ENCODE measurements around the gene TAF5L. TPM values are rescaled to one million over a fixed set of nuclear protein-coding genes. Genes with fewer than 3 reads are reported as not detected.

TAF5L gene
- total RNA-seq, 3 donors from 2014 or later (not counting 1 experiment from before 2014, with no cell fraction given) = 21.6 to 37.9 (median 32.7) TPM

DNA sequence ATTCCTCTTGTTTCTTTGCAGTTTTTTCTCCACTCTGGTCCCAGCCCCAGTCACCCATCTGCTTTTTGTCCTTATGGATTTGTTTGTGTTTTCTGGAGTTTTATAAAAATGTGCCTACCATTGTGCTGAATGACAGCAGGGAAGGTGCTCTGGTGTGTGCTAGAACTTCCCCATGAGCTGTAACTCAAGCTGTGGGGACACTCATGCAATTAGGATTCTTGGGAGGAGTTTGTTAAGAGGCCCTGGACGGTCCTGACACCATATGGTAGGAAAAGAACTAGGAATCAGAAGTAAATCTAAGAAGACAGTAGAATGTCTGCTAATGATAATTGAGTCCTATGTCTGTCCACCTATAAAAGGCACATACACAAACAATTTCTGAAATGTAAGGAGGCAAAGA lies 27.5 kb upstream of the TAF5L start:
- no peaks in the 10 kb centered on the region for H3K9me3 Mint-ChIP-seq
- Histone ChIP-seq H3K4me1 (ENCODE audit: control insufficient read depth, insufficient read depth, low read length) (no peaks in the 10 kb centered on the region), H3K27ac (ENCODE audit: low read length) (no peak overlapping the region), H3K36me3 (ENCODE audit: control insufficient read depth, insufficient read depth, low read length) (peaks cover 52% of the 10 kb centered on the region), H3K4me3 (ENCODE audit: low read length) (no peak overlapping the region), H3K27me3 (ENCODE audit: control insufficient read depth, insufficient read depth, low read length) (no peaks in the 10 kb centered on the region), H3K9me3 (ENCODE audit: control insufficient read depth, insufficient read depth, low read length) (no peaks in the 10 kb centered on the region)
- ATAC-seq = no peak
- H3K27me3 Mint-ChIP-seq (ENCODE audit: low read depth in 2 of 2) = no peaks in the 10 kb centered on the region
- H3K4me1 Mint-ChIP-seq = no peaks in the 10 kb centered on the region
- no peak for TF ChIP-seq CTCF (IDR thresholded peaks at IDR 0.05)
- H3K4me3 Mint-ChIP-seq = no peak overlapping the region
- WGBS (ENCODE audit: insufficient coverage) = no CpG with 5 or more reads among the region's 1 CpG
- no peaks in the 10 kb centered on the region for H3K36me3 Mint-ChIP-seq
- no peak overlapping the region for H3K27ac Mint-ChIP-seq
- DNase-seq = no peak
- intact Hi-C loops (cut with micrococcal nuclease) = no loop called here

DNA sequence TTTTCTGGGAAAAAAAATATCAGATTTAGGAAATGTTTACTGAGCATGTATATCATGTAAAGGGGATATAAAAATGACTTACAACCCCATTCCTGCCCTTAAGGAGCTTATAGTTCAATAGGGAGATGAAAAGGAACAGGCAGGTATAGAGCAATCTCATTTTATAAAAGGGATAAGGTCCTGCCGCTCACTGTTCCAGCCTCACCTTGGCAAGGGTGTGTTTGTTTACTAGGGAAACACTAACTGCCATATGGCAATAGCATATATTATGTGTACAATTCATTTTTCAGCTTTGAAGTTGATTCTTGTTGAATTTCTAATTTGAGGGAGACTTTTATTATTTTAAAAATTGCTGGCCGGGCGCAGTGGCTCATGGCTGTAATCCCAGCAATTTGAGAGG lies 25.6 kb upstream of the TAF5L start:
- DNase-seq (no peak), ATAC-seq (no peak)
- TF ChIP-seq CTCF (IDR thresholded peaks at IDR 0.05) = no peak
- intact Hi-C loops (cut with micrococcal nuclease) = no loop called here
- H3K27me3 Mint-ChIP-seq (ENCODE audit: low read depth in 2 of 2) = no peaks in the 10 kb centered on the region
- WGBS (ENCODE audit: insufficient coverage) = 94% methylated on average over 3 of the region's 3 CpGs
- H3K27ac ChIP-seq (ENCODE audit: low read length) = no peak overlapping the region
- peaks cover 55% of the 10 kb centered on the region for H3K36me3 ChIP-seq (ENCODE audit: control insufficient read depth, insufficient read depth, low read length)
- H3K9me3 ChIP-seq (ENCODE audit: control insufficient read depth, insufficient read depth, low read length) = no peaks in the 10 kb centered on the region
- H3K4me3 Mint-ChIP-seq = no peak overlapping the region
- no peak overlapping the region for H3K27ac Mint-ChIP-seq
- H3K4me1 Mint-ChIP-seq = no peaks in the 10 kb centered on the region
- H3K36me3 Mint-ChIP-seq = no peaks in the 10 kb centered on the region
- no peaks in the 10 kb centered on the region for H3K27me3 ChIP-seq (ENCODE audit: control insufficient read depth, insufficient read depth, low read length)
- no peaks in the 10 kb centered on the region for H3K9me3 Mint-ChIP-seq
- no peaks in the 10 kb centered on the region for H3K4me1 ChIP-seq (ENCODE audit: control insufficient read depth, insufficient read depth, low read length)
- H3K4me3 ChIP-seq (ENCODE audit: low read length) = no peak overlapping the region

DNA sequence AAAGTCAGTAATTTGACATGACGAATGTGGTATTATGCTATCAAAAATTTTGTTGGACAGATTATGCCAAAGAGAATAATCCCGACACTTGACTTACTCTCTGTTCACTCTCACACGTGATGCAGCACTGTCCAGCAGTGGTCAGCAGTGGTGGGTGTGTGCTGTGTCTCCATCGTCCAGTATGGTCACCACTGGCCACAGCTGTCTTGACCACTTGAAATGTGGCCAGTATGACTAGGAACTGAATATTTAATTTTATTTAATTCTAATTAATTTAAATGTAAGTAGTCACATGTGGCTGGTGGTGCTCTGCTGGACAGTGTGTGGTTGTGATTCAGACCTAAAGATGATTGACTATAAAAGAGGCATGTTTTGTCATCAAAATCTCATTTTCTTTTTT lies 24.1 kb upstream of the TAF5L start:
- 100% methylated on average over 3 of the region's 4 CpGs for WGBS (ENCODE audit: insufficient coverage)
- no peaks in the 10 kb centered on the region for H3K9me3 ChIP-seq (ENCODE audit: control insufficient read depth, insufficient read depth, low read length)
- DNase-seq (no peak), ATAC-seq (no peak)
- Mint-ChIP-seq H3K9me3 (no peaks in the 10 kb centered on the region), H3K36me3 (no peaks in the 10 kb centered on the region), H3K4me3 (no peak overlapping the region), H3K27me3 (ENCODE audit: low read depth in 2 of 2) (no peaks in the 10 kb centered on the region), H3K4me1 (no peaks in the 10 kb centered on the region), H3K27ac (no peak overlapping the region)
- peaks cover 59% of the 10 kb centered on the region for H3K36me3 ChIP-seq (ENCODE audit: control insufficient read depth, insufficient read depth, low read length)
- TF ChIP-seq CTCF (IDR thresholded peaks at IDR 0.05) = no peak
- no peak overlapping the region for H3K27ac ChIP-seq (ENCODE audit: low read length)
- H3K4me1 ChIP-seq (ENCODE audit: control insufficient read depth, insufficient read depth, low read length) = no peaks in the 10 kb centered on the region
- H3K4me3 ChIP-seq (ENCODE audit: low read length) = no peak overlapping the region
- intact Hi-C loops (cut with micrococcal nuclease) = no loop called here
- H3K27me3 ChIP-seq (ENCODE audit: control insufficient read depth, insufficient read depth, low read length) = no peaks in the 10 kb centered on the region

- Mint-ChIP-seq H3K4me1 (peaks cover 0 to 4% of the 10 kb centered on the region in 2 donors), H3K4me3 (no peak overlapping the region), H3K36me3 (no peaks in the 10 kb centered on the region), H3K9me3 (no peaks in the 10 kb centered on the region), H3K27me3 (ENCODE audit: low read depth in 2 of 2) (no peaks in the 10 kb centered on the region), H3K27ac (no peak overlapping the region)
- no peaks in the 10 kb centered on the region for H3K27me3 ChIP-seq (ENCODE audit: control insufficient read depth, insufficient read depth, low read length)
- no peak for TF ChIP-seq CTCF (IDR thresholded peaks at IDR 0.05)
- H3K4me1 ChIP-seq (ENCODE audit: control insufficient read depth, insufficient read depth, low read length) = peaks cover 2% of the 10 kb centered on the region
- H3K9me3 ChIP-seq (ENCODE audit: control insufficient read depth, insufficient read depth, low read length) = no peaks in the 10 kb centered on the region
- DNase-seq = no peak
- WGBS (ENCODE audit: insufficient coverage) = 93% methylated on average over 4 of the region's 4 CpGs
- intact Hi-C loops (cut with micrococcal nuclease) = no loop called here
- no peak overlapping the region for H3K27ac ChIP-seq (ENCODE audit: low read length)
- no peak for ATAC-seq
- H3K36me3 ChIP-seq (ENCODE audit: control insufficient read depth, insufficient read depth, low read length) = peaks cover 56% of the 10 kb centered on the region
- no peak overlapping the region for H3K4me3 ChIP-seq (ENCODE audit: low read length)
Observed at GRCh38 chr1:229648406-229648805, 22.5 kb upstream of the TAF5L start.

Measured in natural killer cell (primary cell).